Measurements from ENCODE around the gene ZNF627.

- TF ChIP-seq CTCF (IDR thresholded peaks at IDR 0.05) (peak in 2 of 6 experiments; percentile 15 to 45), POLR2A (IDR thresholded peaks at IDR 0.05) (no peak)
Measured at GRCh38 chr19:11659612-11660011, 62.3 kb downstream of the ZNF627 start.

Measured in esophagus squamous epithelium (tissue), 4 donors.